Measurements from ENCODE around the gene FAM3A.

Gene FAM3A

GRCh38 chrX:154466036-154466435 is 50.0 kb downstream of the FAM3A start:
- Histone ChIP-seq H3K9me3 (ENCODE audit: severe bottlenecking) (no peaks in the 10 kb centered on the region), H3K36me3 (peaks cover 93% of the 10 kb centered on the region), H3K4me3 (ENCODE audit: low read depth, low read length) (no peak overlapping the region), H3K27me3 (ENCODE audit: insufficient read depth, low read depth, severe bottlenecking) (peaks cover 41% of the 10 kb centered on the region), H3K27ac (no peak overlapping the region)
- no peak for TF ChIP-seq CTCF (IDR thresholded peaks at IDR 0.05; ENCODE audit: low read depth, low read length)
- no peak for DNase-seq

GRCh38 chrX:154465601-154466000 is 50.4 kb downstream of the FAM3A start:
- Histone ChIP-seq H3K27ac (no peak overlapping the region), H3K9me3 (ENCODE audit: severe bottlenecking) (no peaks in the 10 kb centered on the region), H3K36me3 (peaks cover 93% of the 10 kb centered on the region), H3K4me3 (ENCODE audit: low read depth, low read length) (no peak overlapping the region), H3K27me3 (ENCODE audit: insufficient read depth, low read depth, severe bottlenecking) (peaks cover 44% of the 10 kb centered on the region)
- no peak for DNase-seq
- no peak for TF ChIP-seq CTCF (IDR thresholded peaks at IDR 0.05; ENCODE audit: low read depth, low read length)

- DNase-seq: no peak
- H3K27me3 ChIP-seq (ENCODE audit: insufficient read depth, low read depth, severe bottlenecking): peaks cover 43% of the 10 kb centered on the region
- no peak for TF ChIP-seq CTCF (IDR thresholded peaks at IDR 0.05; ENCODE audit: low read depth, low read length)
- H3K4me3 ChIP-seq (ENCODE audit: low read depth, low read length): no peak overlapping the region
- H3K36me3 ChIP-seq: peaks cover 89% of the 10 kb centered on the region
- H3K9me3 ChIP-seq (ENCODE audit: severe bottlenecking): no peaks in the 10 kb centered on the region
- no peak overlapping the region for H3K27ac ChIP-seq
Measured at GRCh38 chrX:154464806-154465365, 51.1 kb downstream of the FAM3A start.

DNA sequence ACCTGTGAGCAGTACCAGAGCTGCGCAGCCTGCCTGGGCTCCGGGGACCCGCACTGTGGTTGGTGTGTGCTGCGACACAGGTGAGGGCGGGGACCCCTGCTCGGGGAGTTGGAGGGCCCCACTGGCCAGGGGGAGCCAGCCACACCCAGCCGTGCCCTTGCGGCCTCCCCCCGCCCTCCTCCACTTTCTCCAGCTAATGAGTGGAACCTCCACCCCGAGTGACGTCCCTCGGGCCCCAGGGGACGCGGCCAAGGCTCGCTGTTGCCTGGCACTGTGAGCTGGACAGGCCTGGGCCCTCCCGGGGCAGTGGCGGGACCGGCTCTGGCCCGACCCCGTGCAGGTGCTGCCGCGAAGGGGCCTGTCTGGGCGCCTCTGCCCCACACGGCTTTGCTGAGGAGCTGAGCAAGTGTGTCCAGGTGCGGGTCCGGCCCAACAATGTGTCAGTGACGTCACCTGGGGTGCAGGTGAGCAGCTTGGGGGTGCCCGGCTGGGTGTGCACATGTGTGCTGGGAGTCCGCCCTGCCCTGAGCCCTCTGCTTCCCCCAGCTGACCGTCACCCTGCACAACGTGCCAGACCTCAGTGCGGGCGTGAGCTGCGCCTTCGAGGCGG is 52.3 kb downstream of the FAM3A start:
- H3K4me3 ChIP-seq (ENCODE audit: low read depth, low read length): no peak overlapping the region
- DNase-seq: no peak
- H3K36me3 ChIP-seq: peaks cover 78% of the 10 kb centered on the region
- H3K27me3 ChIP-seq (ENCODE audit: insufficient read depth, low read depth, severe bottlenecking): peaks cover 40% of the 10 kb centered on the region
- TF ChIP-seq CTCF (IDR thresholded peaks at IDR 0.05; ENCODE audit: low read depth, low read length): no peak
- H3K9me3 ChIP-seq (ENCODE audit: severe bottlenecking): no peaks in the 10 kb centered on the region
- no peak overlapping the region for H3K27ac ChIP-seq

- Histone ChIP-seq H3K9me3 (ENCODE audit: severe bottlenecking) (no peaks in the 10 kb centered on the region), H3K27me3 (ENCODE audit: insufficient read depth, low read depth, severe bottlenecking) (peaks cover 36% of the 10 kb centered on the region), H3K36me3 (peaks cover 64% of the 10 kb centered on the region), H3K27ac (no peak overlapping the region), H3K4me3 (ENCODE audit: low read depth, low read length) (no peak overlapping the region)
- no peak for DNase-seq
- no peak for TF ChIP-seq CTCF (IDR thresholded peaks at IDR 0.05; ENCODE audit: low read depth, low read length)
Measured at GRCh38 chrX:154462396-154462795, 53.6 kb downstream of the FAM3A start.

- peaks cover under 1% of the 10 kb centered on the region for H3K9me3 ChIP-seq (ENCODE audit: severe bottlenecking)
- no peak overlapping the region for H3K4me3 ChIP-seq (ENCODE audit: low read depth, low read length)
- TF ChIP-seq CTCF (IDR thresholded peaks at IDR 0.05; ENCODE audit: low read depth, low read length): peak; percentile 24; the same call in 1 of the 2 replicates
- H3K27ac ChIP-seq: peak overlapping the region; percentile 67
- H3K27me3 ChIP-seq (ENCODE audit: insufficient read depth, low read depth, severe bottlenecking): peaks cover 27% of the 10 kb centered on the region
- peak; percentile 40 for DNase-seq
- H3K36me3 ChIP-seq: peaks cover 46% of the 10 kb centered on the region
Measured at GRCh38 chrX:154460326-154460725, 55.7 kb downstream of the FAM3A start.
